Right lobe of liver (tissue), 6 donors: Measurements from ENCODE around the gene ZNF319. TPM values are rescaled to one million over a fixed set of nuclear protein-coding genes. Genes with fewer than 3 reads are reported as not detected.
"Not testable (repeated sequence)": the region's sequence is repeated elsewhere in the genome, so short reads cannot be mapped to it uniquely, and the experiment has no call there.

Experiments used
- ATAC-seq, 4 donors: fragments of 200-7000 bp; cut with Tn5 transposase; one replicate each; pipeline ENCODE4 v1.9.1; 2020; ENCODE audit warnings: mild to moderate bottlenecking in 4 of 4, moderate library complexity in 4 of 4
- DNase-seq, 3 donors: peaks; one replicate each; pipeline ENCODE4 v3.0.0-alpha.2; 2020
- H3K27ac ChIP-seq, 3 donors: fragments of 200-600 bp; one replicate each; pipeline ENCODE4 v1.8.0; 2022
- H3K27me3 ChIP-seq, 2 donors: fragments of 200-600 bp; one replicate each; pipeline ENCODE4 v1.8.0; 2022
- H3K36me3 ChIP-seq, 4 donors: fragments of 200-600 bp; sonication (generic) in 1 of 4; one replicate each; pipeline versions ENCODE4 v1.5.1 to v1.8.0; 2017 to 2022; ENCODE audit warnings: control low read depth in 1 of 4
- H3K4me1 ChIP-seq, 4 donors: fragments of 200-600 bp; sonication (generic) in 1 of 4; one replicate each; pipeline versions ENCODE4 v1.5.1 to v1.8.0; 2017 to 2022; ENCODE audit warnings: control low read depth in 1 of 4
- H3K4me3 ChIP-seq, 3 donors: fragments of 200-600 bp; one replicate each; pipeline ENCODE4 v1.8.0; 2022
- H3K9me3 ChIP-seq, 4 donors: fragments of 200-600 bp; sonication (generic) in 1 of 4; one replicate each; pipeline versions ENCODE4 v1.5.1 to v1.8.0; 2017 to 2022; ENCODE audit warnings: control low read depth in 1 of 4
- CTCF ChIP-seq, 4 donors: fragments of 200-600 bp in 3 of 4; fragments of 450-650 bp in 1 of 4; IDR thresholded peaks; one replicate each; pipeline versions ENCODE4 v1.5.1 to v1.8.0; 2016 to 2022; ENCODE audit warnings: antibody characterized with exemption in 4 of 4, mild to moderate bottlenecking in 2 of 4
- POLR2A ChIP-seq: fragments of 450-650 bp; IDR thresholded peaks from one replicate; pipeline ENCODE4 v1.6.1; 2017; ENCODE audit warnings: antibody characterized with exemption, mild to moderate bottlenecking
- whole genome bisulfite sequencing: methylation state at CpG from one replicate; pipeline ENCODE4 v1.1.6; 2018; ENCODE audit warnings: low coverage, low lambda C conversion rate; ENCODE audit not compliant: insufficient coverage; ENCODE audit errors: missing lambda C conversion rate; 5-methylcytosine and 5-hydroxymethylcytosine counted together
- intact Hi-C, 2 donors: fragments of 100-400 bp; cut with DNase I; formaldehyde crosslinking; loops; one replicate each; pipeline versions ENCODE4 v1.11.2 to v1.14.1; 2022
- total RNA-seq, 6 experiments: library from RNA; depleted of rRNA in 2 of 6; stranded (reverse); fragments of >200 nt in 2 of 6; fragmentation: NEBNext Ultra II Directional in 3 of 6; extraction: Animal tissue kit (Norgen Biotek cat#: 25700) in 3 of 6; gene quantifications; one replicate each; pipeline versions ENCODE4 v1.1.0 to v1.2.4, GENCODE V29; 2016 to 2023
- donor health status: DM: no; HTN: yes; CAD: no.
- donor health status: DM: no; HTN: no; CAD: no.
- donor health status: DM: no; HTN: no; CAD: no.
- donor health status: DM: no; HTN: yes; CAD: no.
- donor health status: DM: no; HTN: yes; CAD: no.

Gene ZNF319
- total RNA-seq, 6 experiments from 2014 or later = 2.5 to 4.9 (median 3.4) TPM

GRCh38 chr16:57979006-57979585, 21.4 kb downstream of the ZNF319 start:
- Histone ChIP-seq H3K27me3 (no peaks in the 10 kb centered on the region), H3K27ac (no peak overlapping the region), H3K4me3 (no peak overlapping the region), H3K9me3 (no peaks in the 10 kb centered on the region), H3K36me3 (no peaks in the 10 kb centered on the region), H3K4me1 (no peaks in the 10 kb centered on the region)
- no peak for TF ChIP-seq CTCF (IDR thresholded peaks at IDR 0.05)
- no peak for TF ChIP-seq POLR2A
- ATAC-seq (no peak), DNase-seq (peak in 1 of 3 donors; percentile 22)
- intact Hi-C loops = no loop called here
- WGBS = 78% methylated on average over 10 of the region's 11 CpGs

- intact Hi-C loops = not testable (repeated sequence)
Observed at GRCh38 chr16:57978070-57978465, 22.4 kb downstream of the ZNF319 start.

GRCh38 chr16:57977418-57978069, 22.9 kb downstream of the ZNF319 start:
- intact Hi-C loops = no loop called here
- ATAC-seq (peak in 2 of 4 donors; percentile 17 to 34), DNase-seq (peak in 1 of 3 donors; percentile 46)
- Histone ChIP-seq H3K27me3 (no peaks in the 10 kb centered on the region), H3K27ac (no peak overlapping the region), H3K4me1 (no peaks in the 10 kb centered on the region), H3K36me3 (no peaks in the 10 kb centered on the region), H3K4me3 (no peak overlapping the region), H3K9me3 (no peaks in the 10 kb centered on the region)
- WGBS = 64% methylated on average over 1 of the region's 12 CpGs
- TF ChIP-seq CTCF (IDR thresholded peaks at IDR 0.05) (no peak), POLR2A (no peak)

More at GRCh38 chr16:57978070-57978465, 22.4 kb downstream of the ZNF319 start:
- H3K27me3 ChIP-seq, H3K36me3 ChIP-seq, H3K4me1 ChIP-seq, H3K27ac ChIP-seq, H3K9me3 ChIP-seq, H3K4me3 ChIP-seq, ATAC-seq: not testable (repeated sequence)
- 80% methylated on average over 1 of the region's 2 CpGs for WGBS
- DNase-seq = peak in 1 of 3 donors; percentile 15

GRCh38 chr16:57976331-57976796, 24.1 kb downstream of the ZNF319 start:
- H3K4me3 ChIP-seq = no peak overlapping the region
- DNase-seq = peak in 1 of 3 donors; percentile 13
- H3K9me3 ChIP-seq = no peaks in the 10 kb centered on the region
- no peak overlapping the region for H3K27ac ChIP-seq
- H3K27me3 ChIP-seq = no peaks in the 10 kb centered on the region
- no peaks in the 10 kb centered on the region for H3K4me1 ChIP-seq
- no CpG with 5 or more reads among the region's 2 CpGs for WGBS
- intact Hi-C loops = no loop called here
- peak in 1 of 4 donors; percentile 22 for ATAC-seq
- TF ChIP-seq CTCF (IDR thresholded peaks at IDR 0.05) (no peak), POLR2A (no peak)
- H3K36me3 ChIP-seq = no peaks in the 10 kb centered on the region

DNA sequence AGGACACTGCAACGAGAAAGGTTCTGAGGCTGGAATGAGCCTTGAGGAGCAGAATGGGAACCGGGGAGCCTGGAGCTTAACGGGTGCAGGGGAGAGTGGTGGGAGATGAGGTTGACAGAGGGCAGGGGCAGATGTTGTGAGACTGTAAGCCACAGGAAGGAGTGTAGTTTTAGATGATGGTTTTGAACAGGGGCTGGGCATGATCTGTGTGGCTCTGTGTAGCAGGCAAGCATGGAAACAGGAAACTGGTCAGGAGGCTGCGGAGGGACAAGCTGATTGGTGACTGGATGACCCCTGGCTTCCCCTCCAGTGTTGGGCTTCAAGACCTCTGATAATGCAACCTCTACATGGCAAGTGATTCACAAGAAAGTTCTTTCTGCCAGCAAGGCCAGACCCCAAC, 28.2 kb downstream of the ZNF319 start:
- H3K9me3 ChIP-seq = no peaks in the 10 kb centered on the region
- no peak for ATAC-seq
- 77% methylated on average over 3 of the region's 4 CpGs for WGBS
- H3K36me3 ChIP-seq = no peaks in the 10 kb centered on the region
- intact Hi-C loops = no loop called here
- no peak overlapping the region for H3K4me3 ChIP-seq
- H3K27me3 ChIP-seq = no peaks in the 10 kb centered on the region
- no peak overlapping the region for H3K27ac ChIP-seq
- no peaks in the 10 kb centered on the region for H3K4me1 ChIP-seq
- DNase-seq = peak in 1 of 3 donors; percentile 22
- no peak for TF ChIP-seq CTCF (IDR thresholded peaks at IDR 0.05)
- TF ChIP-seq POLR2A = no peak
